ENCODE data around the gene HDAC2. TPM values are rescaled to one million over a fixed set of nuclear protein-coding genes. Genes with fewer than 3 reads are reported as not detected.

The HDAC2 gene
- total RNA-seq, 1 donor from 2014 or later = 104 TPM

- Mint-ChIP-seq H3K27ac (ENCODE audit: unreplicated experiment) (no peak overlapping the region), H3K9me3 (ENCODE audit: low read depth) (peaks cover 21% of the 10 kb centered on the region), H3K4me3 (ENCODE audit: unreplicated experiment) (no peak overlapping the region), H3K36me3 (ENCODE audit: low read depth) (peaks cover 11% of the 10 kb centered on the region), H3K27me3 (ENCODE audit: low read depth) (no peaks in the 10 kb centered on the region), H3K4me1 (ENCODE audit: low read depth) (peaks cover 21% of the 10 kb centered on the region)
- TF ChIP-seq, protein P1, sequence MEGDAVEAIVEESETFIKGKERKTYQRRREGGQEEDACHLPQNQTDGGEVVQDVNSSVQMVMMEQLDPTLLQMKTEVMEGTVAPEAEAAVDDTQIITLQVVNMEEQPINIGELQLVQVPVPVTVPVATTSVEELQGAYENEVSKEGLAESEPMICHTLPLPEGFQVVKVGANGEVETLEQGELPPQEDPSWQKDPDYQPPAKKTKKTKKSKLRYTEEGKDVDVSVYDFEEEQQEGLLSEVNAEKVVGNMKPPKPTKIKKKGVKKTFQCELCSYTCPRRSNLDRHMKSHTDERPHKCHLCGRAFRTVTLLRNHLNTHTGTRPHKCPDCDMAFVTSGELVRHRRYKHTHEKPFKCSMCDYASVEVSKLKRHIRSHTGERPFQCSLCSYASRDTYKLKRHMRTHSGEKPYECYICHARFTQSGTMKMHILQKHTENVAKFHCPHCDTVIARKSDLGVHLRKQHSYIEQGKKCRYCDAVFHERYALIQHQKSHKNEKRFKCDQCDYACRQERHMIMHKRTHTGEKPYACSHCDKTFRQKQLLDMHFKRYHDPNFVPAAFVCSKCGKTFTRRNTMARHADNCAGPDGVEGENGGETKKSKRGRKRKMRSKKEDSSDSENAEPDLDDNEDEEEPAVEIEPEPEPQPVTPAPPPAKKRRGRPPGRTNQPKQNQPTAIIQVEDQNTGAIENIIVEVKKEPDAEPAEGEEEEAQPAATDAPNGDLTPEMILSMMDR (IDR thresholded peaks at IDR 0.05) = no peak
- no peak for DNase-seq (ENCODE audit: low spot score)
Measured at GRCh38 chr6:113927001-113927400, 43.9 kb downstream of the HDAC2 start.

DNA sequence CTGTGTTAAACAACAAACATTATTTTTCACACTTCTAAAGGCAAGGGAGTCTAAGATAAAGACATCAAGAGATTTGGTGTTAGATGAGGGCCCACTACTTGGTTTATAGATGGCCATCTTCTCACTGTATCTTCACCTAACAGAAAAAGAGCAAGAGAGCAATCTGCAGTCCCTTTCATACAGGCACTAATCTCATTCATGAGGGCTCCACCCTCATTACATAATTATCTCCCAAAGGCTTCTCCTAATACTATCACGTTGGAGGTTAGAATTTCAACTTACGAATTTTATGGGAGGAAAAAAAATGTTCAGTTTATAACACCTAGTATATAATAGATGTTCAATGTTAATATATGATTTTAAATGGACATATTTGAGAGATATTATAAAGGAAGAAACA lies 45.6 kb downstream of the HDAC2 start:
- H3K4me3 Mint-ChIP-seq (ENCODE audit: unreplicated experiment) = no peak overlapping the region
- no peak for DNase-seq (ENCODE audit: low spot score)
- H3K27ac Mint-ChIP-seq (ENCODE audit: unreplicated experiment) = no peak overlapping the region
- H3K4me1 Mint-ChIP-seq (ENCODE audit: low read depth) = peaks cover 21% of the 10 kb centered on the region
- peaks cover 9% of the 10 kb centered on the region for H3K36me3 Mint-ChIP-seq (ENCODE audit: low read depth)
- peaks cover 20% of the 10 kb centered on the region for H3K9me3 Mint-ChIP-seq (ENCODE audit: low read depth)
- TF ChIP-seq, protein P1 (IDR thresholded peaks at IDR 0.05) = no peak
- H3K27me3 Mint-ChIP-seq (ENCODE audit: low read depth) = no peaks in the 10 kb centered on the region

DNA sequence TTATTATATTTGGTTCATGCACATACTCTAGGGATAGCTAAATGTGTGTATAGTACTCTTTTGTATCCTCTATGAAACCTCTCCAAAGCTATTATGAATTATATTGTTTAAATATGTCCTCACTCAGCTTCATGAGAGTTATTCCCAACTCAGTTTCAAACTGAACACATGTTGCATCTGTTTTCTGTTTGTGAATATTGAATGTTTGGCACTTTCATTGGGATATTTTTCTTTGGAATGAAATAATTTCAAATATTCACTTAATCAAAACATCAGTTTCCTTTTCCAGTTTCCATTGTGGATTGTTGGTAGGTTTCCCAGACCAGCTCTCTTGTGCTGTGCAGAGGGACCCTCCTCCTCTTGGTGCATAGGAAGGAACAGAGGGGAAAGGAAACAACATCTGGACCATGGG lies 46.6 kb downstream of the HDAC2 start:
- H3K9me3 Mint-ChIP-seq (ENCODE audit: low read depth) = peaks cover 9% of the 10 kb centered on the region
- DNase-seq (ENCODE audit: low spot score) = no peak
- TF ChIP-seq, protein P1 (IDR thresholded peaks at IDR 0.05) = no peak
- H3K27me3 Mint-ChIP-seq (ENCODE audit: low read depth) = no peaks in the 10 kb centered on the region
- H3K4me1 Mint-ChIP-seq (ENCODE audit: low read depth) = peaks cover 21% of the 10 kb centered on the region
- H3K36me3 Mint-ChIP-seq (ENCODE audit: low read depth) = peaks cover 2% of the 10 kb centered on the region
- peak overlapping the region; percentile 57 for H3K27ac Mint-ChIP-seq (ENCODE audit: unreplicated experiment)
- H3K4me3 Mint-ChIP-seq (ENCODE audit: unreplicated experiment) = no peak overlapping the region

GRCh38 chr6:113923526-113923925 lies 47.4 kb downstream of the HDAC2 start:
- no peaks in the 10 kb centered on the region for H3K27me3 Mint-ChIP-seq (ENCODE audit: low read depth)
- peaks cover 1% of the 10 kb centered on the region for H3K36me3 Mint-ChIP-seq (ENCODE audit: low read depth)
- TF ChIP-seq, protein P1 (IDR thresholded peaks at IDR 0.05) = no peak
- peaks cover 21% of the 10 kb centered on the region for H3K4me1 Mint-ChIP-seq (ENCODE audit: low read depth)
- no peak overlapping the region for H3K27ac Mint-ChIP-seq (ENCODE audit: unreplicated experiment)
- no peak for DNase-seq (ENCODE audit: low spot score)
- peaks cover 3% of the 10 kb centered on the region for H3K9me3 Mint-ChIP-seq (ENCODE audit: low read depth)
- no peak overlapping the region for H3K4me3 Mint-ChIP-seq (ENCODE audit: unreplicated experiment)

DNA sequence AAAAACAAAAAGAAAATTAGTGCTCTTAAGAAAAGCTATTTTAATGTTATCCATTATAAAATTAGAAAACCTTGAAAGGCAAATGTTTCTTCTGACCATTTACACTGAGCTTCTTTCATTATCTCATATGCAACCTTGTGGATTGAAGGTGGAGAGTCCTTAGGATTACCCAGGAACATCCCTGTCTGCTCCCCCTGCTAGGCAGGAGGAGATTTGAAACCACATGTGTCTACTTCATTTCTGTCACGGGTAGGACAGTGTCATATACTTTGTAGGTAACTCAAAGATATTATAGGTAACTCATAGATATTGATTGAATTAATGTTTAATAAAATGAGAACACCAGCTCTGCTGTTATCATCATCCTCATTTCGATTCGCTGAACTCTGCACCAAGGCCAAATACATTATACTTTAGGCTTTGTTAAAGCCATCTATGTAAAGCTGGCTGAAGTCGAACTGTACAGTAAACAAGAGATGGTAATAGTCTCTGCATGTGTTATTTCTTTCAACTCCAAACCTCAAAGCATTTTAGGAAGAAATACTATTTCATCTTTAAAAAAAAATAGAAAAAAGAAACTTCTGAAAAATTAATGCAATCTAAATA lies 49.5 kb downstream of the HDAC2 start:
- DNase-seq (ENCODE audit: low spot score) = no peak
- TF ChIP-seq, protein P1 (IDR thresholded peaks at IDR 0.05) = no peak
- Mint-ChIP-seq H3K9me3 (ENCODE audit: low read depth) (no peaks in the 10 kb centered on the region), H3K27me3 (ENCODE audit: low read depth) (no peaks in the 10 kb centered on the region), H3K4me3 (ENCODE audit: unreplicated experiment) (no peak overlapping the region), H3K36me3 (ENCODE audit: low read depth) (no peaks in the 10 kb centered on the region), H3K27ac (ENCODE audit: unreplicated experiment) (no peak overlapping the region), H3K4me1 (ENCODE audit: low read depth) (peaks cover 13% of the 10 kb centered on the region)
